Body of pancreas (tissue), 4 donors: ENCODE data around the gene TRPM2. TPM values are rescaled to one million over a fixed set of nuclear protein-coding genes. Genes with fewer than 3 reads are reported as not detected.

Experiments used
- ATAC-seq: fragments of 150-250 bp; one replicate; pipeline ENCODE4 v1.9.1; 2016
- DNase-seq, 4 donors: peaks; one replicate each; pipeline ENCODE4 v3.0.0-alpha.2; 2019
- H3K27ac ChIP-seq, 4 donors: fragments of 200-600 bp; sonication (generic); 1 replicate in 3 of 4; 2 replicates in 1 of 4; pipeline versions ENCODE4 v1.5.1 to v1.6.1; 2016 to 2019; ENCODE audit warnings: mild to moderate bottlenecking in 1 of 4, mixed read lengths in 1 of 4, moderate library complexity in 1 of 4
- H3K27me3 ChIP-seq, 2 donors: fragments of 200-600 bp; sonication (generic); one replicate each; pipeline ENCODE4 v1.6.0; 2016; ENCODE audit warnings: mild to moderate bottlenecking in 1 of 2
- H3K36me3 ChIP-seq, 2 donors: fragments of 200-600 bp; sonication (generic); replicated peaks in 1 of 2; 2 replicates each; pipeline ENCODE4 v1.5.1; 2016; ENCODE audit warnings: low read depth in 2 of 2; ENCODE audit not compliant: insufficient read depth in 1 of 2
- H3K4me1 ChIP-seq: fragments of 200-600 bp; sonication (generic); one replicate; pipeline ENCODE4 v1.6.0; 2016
- H3K4me3 ChIP-seq, 2 donors: fragments of 200-600 bp; sonication (generic); 1 replicate in 1 of 2; 2 replicates in 1 of 2; pipeline ENCODE4 v1.5.1; 2016 to 2019
- H3K9me3 ChIP-seq, 3 donors: fragments of 200-600 bp; sonication (generic); 1 replicate in 2 of 3; 2 replicates in 1 of 3; pipeline ENCODE4 v1.5.1; 2016
- POLR2A ChIP-seq, 3 donors: fragments of 450-650 bp; IDR thresholded peaks; one replicate each; pipeline ENCODE4 v1.6.1; 2016; ENCODE audit warnings: antibody characterized with exemption in 3 of 3, mild to moderate bottlenecking in 2 of 3
- WGBS, 2 donors: methylation state at CpG; one replicate each; pipeline ENCODE4 v1.1.5; 2017; 5-methylcytosine and 5-hydroxymethylcytosine counted together
- intact Hi-C: fragments of 100-400 bp; cut with DNase I; formaldehyde crosslinking; loops from one replicate; pipeline ENCODE4 v1.15.1; 2023
- total RNA-seq, 2 donors: library from RNA; depleted of rRNA; stranded (reverse); fragments of >200 nt; gene quantifications; one replicate each; pipeline ENCODE4 v1.1.0, GENCODE V29; 2016
- TF ChIP-seq, protein P1 (sequence below), 7 experiments: fragments of 450-650 bp in 4 of 7; fragments of 200-600 bp in 3 of 7; sonication (generic) in 3 of 7; IDR thresholded peaks; one replicate each; pipeline ENCODE4 v1.5.1; 2016 to 2019; ENCODE audit warnings: antibody characterized with exemption in 7 of 7

The TRPM2 gene
- total RNA-seq, 2 donors from 2014 or later: 2.1 to 2.3 TPM

DNA sequence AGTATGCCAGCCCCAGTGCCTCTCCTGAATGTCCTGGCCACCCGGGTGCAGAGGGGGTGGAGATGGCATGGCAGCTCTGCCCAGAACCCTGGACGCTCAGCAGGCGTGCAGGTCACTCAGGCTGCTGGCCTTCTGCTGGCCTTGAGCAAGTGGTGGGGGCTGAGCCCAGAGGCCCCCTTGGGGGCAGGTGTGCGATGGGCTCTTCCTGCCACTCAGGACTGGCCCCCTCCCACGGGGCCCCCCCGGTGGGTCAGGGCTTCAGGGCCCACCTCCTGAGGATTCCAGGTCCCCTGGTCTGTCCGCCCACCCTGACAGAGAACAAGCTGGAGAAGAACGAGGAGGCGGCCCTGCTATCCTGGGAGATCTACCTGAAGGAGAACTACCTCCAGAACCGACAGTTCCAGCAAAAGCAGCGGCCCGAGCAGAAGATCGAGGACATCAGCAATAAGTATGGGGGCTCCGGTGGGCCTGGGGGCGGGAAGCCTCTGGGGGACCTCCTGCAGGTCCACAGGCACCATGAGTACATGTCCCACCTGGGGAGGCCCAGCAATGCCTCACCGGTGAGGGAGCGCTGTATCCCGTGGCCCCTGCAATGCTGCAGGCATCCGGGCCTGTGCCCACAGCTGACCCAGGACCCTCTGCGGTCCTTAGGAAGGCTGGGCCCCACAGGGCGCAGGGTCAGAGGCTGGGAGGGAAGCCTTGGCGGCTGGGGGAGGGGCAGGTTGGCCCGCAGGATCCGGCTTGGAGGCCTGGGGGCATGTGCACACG, 64.9 kb downstream of the TRPM2 start:
- WGBS, 2 donors: 75% methylated on average over 25 of the region's 25 CpGs; no CpG with 5 or more reads in 1 of the 2 donors
- DNase-seq (peak in 1 of 4 donors; percentile 9), ATAC-seq (no peak)
- no peak overlapping the region for H3K4me3 ChIP-seq
- no peak for TF ChIP-seq POLR2A (IDR thresholded peaks at IDR 0.05)
- TF ChIP-seq, protein P1, sequence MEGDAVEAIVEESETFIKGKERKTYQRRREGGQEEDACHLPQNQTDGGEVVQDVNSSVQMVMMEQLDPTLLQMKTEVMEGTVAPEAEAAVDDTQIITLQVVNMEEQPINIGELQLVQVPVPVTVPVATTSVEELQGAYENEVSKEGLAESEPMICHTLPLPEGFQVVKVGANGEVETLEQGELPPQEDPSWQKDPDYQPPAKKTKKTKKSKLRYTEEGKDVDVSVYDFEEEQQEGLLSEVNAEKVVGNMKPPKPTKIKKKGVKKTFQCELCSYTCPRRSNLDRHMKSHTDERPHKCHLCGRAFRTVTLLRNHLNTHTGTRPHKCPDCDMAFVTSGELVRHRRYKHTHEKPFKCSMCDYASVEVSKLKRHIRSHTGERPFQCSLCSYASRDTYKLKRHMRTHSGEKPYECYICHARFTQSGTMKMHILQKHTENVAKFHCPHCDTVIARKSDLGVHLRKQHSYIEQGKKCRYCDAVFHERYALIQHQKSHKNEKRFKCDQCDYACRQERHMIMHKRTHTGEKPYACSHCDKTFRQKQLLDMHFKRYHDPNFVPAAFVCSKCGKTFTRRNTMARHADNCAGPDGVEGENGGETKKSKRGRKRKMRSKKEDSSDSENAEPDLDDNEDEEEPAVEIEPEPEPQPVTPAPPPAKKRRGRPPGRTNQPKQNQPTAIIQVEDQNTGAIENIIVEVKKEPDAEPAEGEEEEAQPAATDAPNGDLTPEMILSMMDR (IDR thresholded peaks at IDR 0.05): no peak
- H3K27ac ChIP-seq: no peak overlapping the region
- intact Hi-C loops: no loop called here
- no peaks in the 10 kb centered on the region for H3K9me3 ChIP-seq
- H3K27me3 ChIP-seq: no peaks in the 10 kb centered on the region
- H3K4me1 ChIP-seq: no peaks in the 10 kb centered on the region
- H3K36me3 ChIP-seq: no peaks in the 10 kb centered on the region

GRCh38 chr21:44418876-44419230, 65.4 kb downstream of the TRPM2 start:
- ATAC-seq (no peak), DNase-seq (no peak)
- WGBS, 2 donors: 71 to 84% methylated on average over 5 to 8 of the region's 8 CpGs
- intact Hi-C loops: no loop called here
- H3K4me1 ChIP-seq: no peaks in the 10 kb centered on the region
- TF ChIP-seq POLR2A (IDR thresholded peaks at IDR 0.05): no peak
- TF ChIP-seq, protein P1 (IDR thresholded peaks at IDR 0.05): no peak
- no peaks in the 10 kb centered on the region for H3K9me3 ChIP-seq
- no peaks in the 10 kb centered on the region for H3K27me3 ChIP-seq
- no peak overlapping the region for H3K4me3 ChIP-seq
- H3K36me3 ChIP-seq: no peaks in the 10 kb centered on the region
- H3K27ac ChIP-seq: no peak overlapping the region

- DNase-seq (no peak), ATAC-seq (no peak)
- no peak overlapping the region for H3K4me3 ChIP-seq
- TF ChIP-seq POLR2A (IDR thresholded peaks at IDR 0.05): no peak
- TF ChIP-seq, protein P1 (IDR thresholded peaks at IDR 0.05): no peak
- H3K27me3 ChIP-seq: no peaks in the 10 kb centered on the region
- no peaks in the 10 kb centered on the region for H3K9me3 ChIP-seq
- no peaks in the 10 kb centered on the region for H3K4me1 ChIP-seq
- H3K27ac ChIP-seq: no peak overlapping the region
- H3K36me3 ChIP-seq: no peaks in the 10 kb centered on the region
- WGBS, 2 donors: 79 to 88% methylated on average over 3 of the region's 3 CpGs
- intact Hi-C loops: no loop called here
Measured at GRCh38 chr21:44419679-44420078, 66.3 kb downstream of the TRPM2 start.

DNA sequence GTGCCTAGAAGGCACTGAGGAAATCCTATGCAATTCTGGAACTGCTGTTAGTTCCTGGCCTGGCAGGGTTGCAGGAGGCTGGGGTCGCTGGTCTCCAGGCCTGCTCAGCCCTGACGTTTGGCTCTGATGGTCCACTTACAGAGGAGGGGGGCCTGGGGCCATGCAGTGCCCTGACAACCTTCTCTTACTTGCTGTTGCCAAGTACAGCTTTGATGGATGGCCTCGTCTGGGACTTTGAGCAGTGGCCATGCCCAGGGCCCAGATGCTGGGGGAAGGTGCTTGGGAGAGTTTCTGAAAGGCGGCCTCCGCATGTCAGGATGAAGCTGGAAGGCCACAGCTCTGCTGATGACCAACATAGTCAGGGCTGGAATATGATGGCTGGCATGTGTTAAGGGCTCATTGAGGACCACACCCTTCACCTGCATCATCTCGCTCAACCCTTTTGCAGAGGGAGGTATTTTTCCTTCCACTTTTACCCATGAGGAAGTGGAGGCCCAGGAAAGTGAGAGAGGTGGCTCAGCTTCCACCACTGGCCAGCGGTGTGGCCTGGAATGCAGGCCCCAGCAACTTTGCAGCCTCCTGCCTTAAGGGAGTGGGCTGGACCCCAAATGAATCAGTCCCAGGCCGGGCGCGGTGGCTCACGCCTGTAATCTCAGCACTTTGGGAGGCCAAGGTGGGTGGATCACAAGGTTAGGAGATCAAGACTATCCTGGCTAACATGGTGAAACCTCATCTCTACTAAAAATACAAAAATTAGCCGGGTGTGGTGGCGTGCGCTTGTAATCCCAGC, 67.2 kb downstream of the TRPM2 start:
- no peaks in the 10 kb centered on the region for H3K36me3 ChIP-seq
- H3K4me3 ChIP-seq: no peak overlapping the region
- no peak for DNase-seq

More for the DNA sequence above, 67.2 kb downstream of the TRPM2 start:
- no peak for ATAC-seq
- Histone ChIP-seq H3K4me1 (no peaks in the 10 kb centered on the region), H3K27me3 (no peaks in the 10 kb centered on the region), H3K27ac (no peak overlapping the region), H3K9me3 (no peaks in the 10 kb centered on the region)
- intact Hi-C loops: no loop called here
- no peak for TF ChIP-seq POLR2A (IDR thresholded peaks at IDR 0.05)
- TF ChIP-seq, protein P1 (IDR thresholded peaks at IDR 0.05): no peak
- WGBS, 2 donors: 82 to 84% methylated on average over 8 to 14 of the region's 14 CpGs
